Measurements from ENCODE around the gene SERTAD3.

DNA sequence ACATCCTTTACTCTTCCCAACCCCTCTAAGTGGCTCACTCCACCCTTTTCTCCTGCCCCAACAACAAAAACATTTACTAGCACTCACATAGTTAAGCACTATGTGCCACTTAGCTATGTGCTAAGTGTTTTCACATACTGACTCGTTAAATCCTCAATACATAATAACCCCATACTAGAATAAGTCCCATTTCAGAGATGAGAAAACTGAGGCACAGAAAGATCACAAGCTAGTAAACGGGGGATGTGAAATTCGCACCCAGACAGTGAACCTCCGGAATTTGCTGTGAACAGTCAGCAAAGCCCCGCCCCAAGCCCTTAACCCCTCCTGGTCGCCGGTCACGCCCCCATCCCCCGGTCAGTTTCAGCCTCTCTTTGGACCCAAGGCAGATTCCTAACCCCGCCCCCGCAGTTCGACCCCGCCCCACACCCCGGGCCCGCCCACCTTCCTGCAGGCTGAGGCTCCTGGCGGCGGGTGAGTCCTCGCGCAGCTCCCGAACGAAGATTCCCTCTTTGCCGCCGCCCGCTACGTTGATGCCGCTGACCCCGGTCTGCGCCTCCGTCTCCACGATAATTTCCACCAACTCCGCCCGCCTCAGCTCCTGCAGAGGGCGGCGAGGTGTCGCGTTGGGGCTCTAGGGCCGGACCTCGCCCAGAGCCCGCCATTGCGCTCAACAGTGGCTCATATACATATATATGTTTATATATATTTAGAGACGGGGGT, 40.7 kb downstream of the SERTAD3 start:
- TF ChIP-seq, protein P1, sequence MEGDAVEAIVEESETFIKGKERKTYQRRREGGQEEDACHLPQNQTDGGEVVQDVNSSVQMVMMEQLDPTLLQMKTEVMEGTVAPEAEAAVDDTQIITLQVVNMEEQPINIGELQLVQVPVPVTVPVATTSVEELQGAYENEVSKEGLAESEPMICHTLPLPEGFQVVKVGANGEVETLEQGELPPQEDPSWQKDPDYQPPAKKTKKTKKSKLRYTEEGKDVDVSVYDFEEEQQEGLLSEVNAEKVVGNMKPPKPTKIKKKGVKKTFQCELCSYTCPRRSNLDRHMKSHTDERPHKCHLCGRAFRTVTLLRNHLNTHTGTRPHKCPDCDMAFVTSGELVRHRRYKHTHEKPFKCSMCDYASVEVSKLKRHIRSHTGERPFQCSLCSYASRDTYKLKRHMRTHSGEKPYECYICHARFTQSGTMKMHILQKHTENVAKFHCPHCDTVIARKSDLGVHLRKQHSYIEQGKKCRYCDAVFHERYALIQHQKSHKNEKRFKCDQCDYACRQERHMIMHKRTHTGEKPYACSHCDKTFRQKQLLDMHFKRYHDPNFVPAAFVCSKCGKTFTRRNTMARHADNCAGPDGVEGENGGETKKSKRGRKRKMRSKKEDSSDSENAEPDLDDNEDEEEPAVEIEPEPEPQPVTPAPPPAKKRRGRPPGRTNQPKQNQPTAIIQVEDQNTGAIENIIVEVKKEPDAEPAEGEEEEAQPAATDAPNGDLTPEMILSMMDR (optimal IDR thresholded peaks at IDR 0.05 in 1 of 3, IDR thresholded peaks at IDR 0.05 in 1 of 3, conservative IDR thresholded peaks at IDR 0.05 in 1 of 3; ENCODE audit: extremely low read depth in 1 of 3, insufficient read depth in 2 of 3, low read length in 3 of 3) = no peak
- no peak for TF ChIP-seq EZH2 (IDR thresholded peaks at IDR 0.05; ENCODE audit: low read length)
